HG02840 (cell line): ENCODE measurements around the gene TMEM229B.

ENCODE experiments used
- ATAC-seq: cut with Tn5 transposase; IDR thresholded peaks from one replicate; pipeline ENCODE4 v1.9.1; 2021; ENCODE audit warnings: mild to moderate bottlenecking, moderate library complexity, moderate number of reproducible peaks; ENCODE audit not compliant: unreplicated experiment, low FRiP score

TMEM229B gene

GRCh38 chr14:67426983-67427606 is 61.4 kb downstream of the TMEM229B start:
- no peak for ATAC-seq

- no peak for ATAC-seq
Measured at GRCh38 chr14:67426161-67426560, 62.4 kb downstream of the TMEM229B start.

DNA sequence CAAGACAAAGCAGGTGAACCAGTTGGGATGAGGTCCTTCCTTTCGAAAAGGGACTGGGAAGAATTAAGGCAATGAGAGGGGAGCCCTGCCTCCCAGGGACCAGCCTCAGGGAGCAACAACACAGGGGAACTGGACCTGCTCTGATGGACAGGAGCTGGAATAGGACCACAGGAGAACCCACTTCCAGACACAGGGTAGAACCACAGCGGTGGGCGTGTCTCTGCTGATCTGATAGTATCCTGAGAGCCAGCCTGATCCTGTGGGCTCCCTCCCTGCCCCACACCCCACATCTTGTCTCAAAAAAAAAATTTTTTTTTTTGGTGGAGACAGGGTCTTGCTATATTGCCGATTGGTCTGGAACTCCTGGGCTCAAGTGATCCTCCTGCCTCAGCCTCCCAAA is 62.9 kb downstream of the TMEM229B start:
- ATAC-seq, result no peak

- ATAC-seq, result no peak
Measured at GRCh38 chr14:67424539-67424938, 64.0 kb downstream of the TMEM229B start.

DNA sequence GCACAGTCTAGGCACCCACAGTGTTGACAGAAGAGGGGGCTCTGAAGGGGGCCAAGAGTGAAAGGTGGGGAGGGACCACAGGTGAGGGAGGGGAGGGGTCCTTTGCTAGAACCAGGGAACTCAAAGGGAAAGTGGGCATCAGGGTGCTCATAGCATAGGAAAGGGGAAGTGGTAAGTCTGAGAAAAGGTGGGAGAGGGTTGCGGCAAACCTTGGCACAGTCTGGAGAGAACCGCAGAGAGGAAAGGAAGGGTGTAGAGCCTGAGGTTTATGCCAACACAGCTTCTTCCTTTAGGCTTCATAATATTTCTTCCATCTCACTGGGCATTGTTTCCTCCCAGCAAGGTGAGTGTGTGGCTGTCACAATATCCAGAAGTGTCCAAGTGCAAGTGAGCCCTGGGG is 65.1 kb downstream of the TMEM229B start:
- ATAC-seq, result no peak

- ATAC-seq, result no peak
Measured at GRCh38 chr14:67421356-67422224, 66.9 kb downstream of the TMEM229B start.
